CD4-positive, alpha-beta T cell (primary cell): Measurements from ENCODE around the gene IBTK. TPM values are rescaled to one million over a fixed set of nuclear protein-coding genes. Genes with fewer than 3 reads are reported as not detected.

Source experiments
- ATAC-seq: fragments of 200-7000 bp; cut with Tn5 transposase; one replicate; pipeline ENCODE4 v1.10.0; 2022; ENCODE audit warnings: mild to moderate bottlenecking; ENCODE audit not compliant: poor library complexity
- CTCF ChIA-PET: fragments of 350-600 bp; sonication (Branson Sonifier 250); formaldehyde crosslinking; loops from one replicate; lab custom pipeline; 2021; ENCODE audit warnings: antibody characterized with exemption, inconsistent platforms; lab: Charles Lee
- POLR2A ChIA-PET: fragments of 350-600 bp; sonication (Branson Sonifier 250); formaldehyde crosslinking; loops from one replicate; lab custom pipeline; 2021; ENCODE audit warnings: antibody characterized with exemption, inconsistent platforms; lab: Charles Lee
- DNase-seq, 14 experiments: peaks; one replicate each; pipeline ENCODE4 v3.0.0-alpha.2; 2013 to 2020; ENCODE audit warnings: mixed read lengths in 2 of 14
- H3K27ac ChIP-seq, 2 donors: one replicate each; pipeline versions ENCODE4 v1.5.1 to v1.7.0; 2013; ENCODE audit warnings: low read length in 2 of 2, low read depth in 1 of 2, mild to moderate bottlenecking in 1 of 2
- H3K27me3 ChIP-seq, 2 experiments: 1 replicate in 1 of 2; 2 replicates in 1 of 2; pipeline versions ENCODE4 v1.6.1 to v1.7.0; 2013; ENCODE audit warnings: low read length in 2 of 2, control low read depth in 1 of 2, mild to moderate bottlenecking in 1 of 2, moderate library complexity in 1 of 2; ENCODE audit not compliant: insufficient read depth in 2 of 2, control insufficient read depth in 1 of 2
- H3K36me3 ChIP-seq: one replicate; pipeline ENCODE4 v1.6.1; 2013; ENCODE audit warnings: low read length, control low read depth; ENCODE audit not compliant: insufficient read depth
- H3K4me1 ChIP-seq: one replicate; pipeline ENCODE4 v1.6.1; 2013; ENCODE audit warnings: low read length, control low read depth; ENCODE audit not compliant: insufficient read depth
- H3K4me3 ChIP-seq: one replicate; pipeline ENCODE4 v1.5.1; 2013; ENCODE audit warnings: mild to moderate bottlenecking, low read length, moderate library complexity
- H3K9me3 ChIP-seq, 2 experiments: 1 replicate in 1 of 2; 2 replicates in 1 of 2; pipeline versions ENCODE4 v1.6.1 to v1.7.0; 2013; ENCODE audit warnings: low read length in 2 of 2, mild to moderate bottlenecking in 2 of 2, control low read depth in 1 of 2, moderate library complexity in 1 of 2; ENCODE audit not compliant: control insufficient read depth in 1 of 2, insufficient read depth in 1 of 2
- H3K27ac Mint-ChIP-seq: one replicate; pipeline ENCODE4 v1.8.0; 2020; ENCODE audit warnings: mixed read lengths
- H3K27me3 Mint-ChIP-seq: one replicate; pipeline ENCODE4 v1.8.0; 2021; ENCODE audit warnings: mixed read lengths
- H3K36me3 Mint-ChIP-seq: one replicate; pipeline ENCODE4 v1.8.0; 2021; ENCODE audit warnings: low read depth, mixed read lengths
- H3K4me1 Mint-ChIP-seq: one replicate; pipeline ENCODE4 v1.8.0; 2021; ENCODE audit warnings: low read depth, mixed read lengths
- H3K4me3 Mint-ChIP-seq: one replicate; pipeline ENCODE4 v1.8.0; 2020; ENCODE audit warnings: mild to moderate bottlenecking, mixed read lengths
- H3K9me3 Mint-ChIP-seq: one replicate; pipeline ENCODE4 v1.8.0; 2020; ENCODE audit warnings: mixed read lengths
- intact Hi-C, 2 experiments: fragments of 100-400 bp; cut with DNase I in 1 of 2; cut with micrococcal nuclease in 1 of 2; formaldehyde crosslinking; loops; one replicate each; pipeline versions ENCODE4 v1.15.1 to v1.9.0; 2023 to 2025; cut with DNase I, micrococcal nuclease
- total RNA-seq, 174 experiments: library from RNA in 2 of 174; stranded (reverse) in 2 of 174; gene quantifications; one replicate each; pipeline ENCODE4 v1.2.3 and lab custom pipeline; 2021 to 2026
- TF ChIP-seq, protein P1 (sequence below): fragments of 200-600 bp; IDR thresholded peaks from one replicate; pipeline ENCODE4 v1.8.0; 2022; ENCODE audit warnings: antibody characterized with exemption, mild to moderate bottlenecking

IBTK gene
- total RNA-seq, 2 experiments from 2014 or later, result 11.0 to 11.2 TPM

DNA sequence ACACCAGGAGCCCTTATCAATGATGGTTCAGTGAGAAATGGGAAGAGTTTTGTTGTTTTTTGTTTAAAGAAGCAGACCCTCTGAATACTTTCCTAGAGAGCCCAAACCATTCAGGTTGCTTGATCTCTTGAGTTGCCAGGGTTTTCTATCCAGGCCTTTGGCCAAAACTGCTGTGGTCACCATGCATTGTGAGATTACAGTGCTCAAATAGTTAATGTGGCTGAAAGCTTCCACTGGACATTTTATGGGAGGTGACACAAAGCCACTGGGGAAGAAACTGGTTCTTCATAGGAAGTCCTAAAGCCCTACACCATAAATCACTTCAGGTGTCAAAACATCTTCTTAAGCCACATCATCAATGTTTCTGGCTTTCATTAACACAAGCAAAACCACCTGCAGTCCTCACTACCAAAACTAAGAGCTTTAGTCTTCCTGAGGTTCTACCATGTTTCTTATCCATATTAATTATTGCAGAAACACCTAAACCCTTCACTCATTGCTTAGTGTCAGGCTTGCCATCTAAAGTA lies 101.6 kb downstream of the IBTK start:
- no peak for DNase-seq
- Histone ChIP-seq H3K4me1 (no peaks in the 10 kb centered on the region), H3K27ac (no peak overlapping the region), H3K4me3 (no peak overlapping the region), H3K9me3 (peaks cover 0 to 2% of the 10 kb centered on the region in 2 experiments), H3K27me3 (no peaks in the 10 kb centered on the region), H3K36me3 (no peaks in the 10 kb centered on the region)
- no peaks in the 10 kb centered on the region for H3K36me3 Mint-ChIP-seq
- intact Hi-C loops, result no loop called here
- H3K27ac Mint-ChIP-seq, result no peak overlapping the region
- H3K27me3 Mint-ChIP-seq, result no peaks in the 10 kb centered on the region
- H3K4me3 Mint-ChIP-seq, result no peak overlapping the region
- no peaks in the 10 kb centered on the region for H3K9me3 Mint-ChIP-seq
- CTCF ChIA-PET, result no interaction called here
- no peak for ATAC-seq
- H3K4me1 Mint-ChIP-seq, result no peaks in the 10 kb centered on the region
- POLR2A ChIA-PET, result no interaction called here
- TF ChIP-seq, protein P1, sequence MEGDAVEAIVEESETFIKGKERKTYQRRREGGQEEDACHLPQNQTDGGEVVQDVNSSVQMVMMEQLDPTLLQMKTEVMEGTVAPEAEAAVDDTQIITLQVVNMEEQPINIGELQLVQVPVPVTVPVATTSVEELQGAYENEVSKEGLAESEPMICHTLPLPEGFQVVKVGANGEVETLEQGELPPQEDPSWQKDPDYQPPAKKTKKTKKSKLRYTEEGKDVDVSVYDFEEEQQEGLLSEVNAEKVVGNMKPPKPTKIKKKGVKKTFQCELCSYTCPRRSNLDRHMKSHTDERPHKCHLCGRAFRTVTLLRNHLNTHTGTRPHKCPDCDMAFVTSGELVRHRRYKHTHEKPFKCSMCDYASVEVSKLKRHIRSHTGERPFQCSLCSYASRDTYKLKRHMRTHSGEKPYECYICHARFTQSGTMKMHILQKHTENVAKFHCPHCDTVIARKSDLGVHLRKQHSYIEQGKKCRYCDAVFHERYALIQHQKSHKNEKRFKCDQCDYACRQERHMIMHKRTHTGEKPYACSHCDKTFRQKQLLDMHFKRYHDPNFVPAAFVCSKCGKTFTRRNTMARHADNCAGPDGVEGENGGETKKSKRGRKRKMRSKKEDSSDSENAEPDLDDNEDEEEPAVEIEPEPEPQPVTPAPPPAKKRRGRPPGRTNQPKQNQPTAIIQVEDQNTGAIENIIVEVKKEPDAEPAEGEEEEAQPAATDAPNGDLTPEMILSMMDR, result no peak

DNA sequence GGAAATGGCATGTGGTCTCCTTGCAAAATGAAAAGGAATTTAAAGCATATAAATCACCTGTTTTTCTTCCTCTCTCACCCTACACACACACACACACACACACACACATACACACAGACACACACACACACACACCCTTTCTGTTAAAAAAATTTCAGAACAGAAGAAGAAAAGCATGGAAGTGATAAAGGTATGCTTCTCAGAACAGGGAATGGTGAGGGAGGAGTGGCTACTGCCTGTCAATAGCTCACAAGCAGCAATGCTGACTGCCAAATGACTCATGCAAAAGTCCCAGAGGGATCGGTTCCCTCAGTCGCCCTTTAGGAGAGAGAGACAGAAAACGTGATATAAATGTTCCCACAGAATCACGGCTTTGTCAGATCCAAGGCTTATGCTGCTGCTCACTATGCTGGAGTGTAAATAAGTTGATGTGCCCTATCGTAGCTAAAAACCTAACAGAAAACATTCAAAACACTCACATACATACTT lies 102.6 kb downstream of the IBTK start:
- no peaks in the 10 kb centered on the region for H3K36me3 ChIP-seq
- H3K4me1 ChIP-seq, result no peaks in the 10 kb centered on the region
- no peak overlapping the region for H3K27ac ChIP-seq
- ATAC-seq (no peak), DNase-seq (no peak)
- Mint-ChIP-seq H3K27ac (no peak overlapping the region), H3K4me1 (no peaks in the 10 kb centered on the region), H3K9me3 (no peaks in the 10 kb centered on the region), H3K4me3 (no peak overlapping the region), H3K36me3 (no peaks in the 10 kb centered on the region), H3K27me3 (no peaks in the 10 kb centered on the region)
- ChIA-PET POLR2A (no interaction called here), CTCF (no interaction called here)
- TF ChIP-seq, protein P1, result no peak
- intact Hi-C loops, result no loop called here
- H3K4me3 ChIP-seq, result no peak overlapping the region
- no peaks in the 10 kb centered on the region for H3K9me3 ChIP-seq
- no peaks in the 10 kb centered on the region for H3K27me3 ChIP-seq

DNA sequence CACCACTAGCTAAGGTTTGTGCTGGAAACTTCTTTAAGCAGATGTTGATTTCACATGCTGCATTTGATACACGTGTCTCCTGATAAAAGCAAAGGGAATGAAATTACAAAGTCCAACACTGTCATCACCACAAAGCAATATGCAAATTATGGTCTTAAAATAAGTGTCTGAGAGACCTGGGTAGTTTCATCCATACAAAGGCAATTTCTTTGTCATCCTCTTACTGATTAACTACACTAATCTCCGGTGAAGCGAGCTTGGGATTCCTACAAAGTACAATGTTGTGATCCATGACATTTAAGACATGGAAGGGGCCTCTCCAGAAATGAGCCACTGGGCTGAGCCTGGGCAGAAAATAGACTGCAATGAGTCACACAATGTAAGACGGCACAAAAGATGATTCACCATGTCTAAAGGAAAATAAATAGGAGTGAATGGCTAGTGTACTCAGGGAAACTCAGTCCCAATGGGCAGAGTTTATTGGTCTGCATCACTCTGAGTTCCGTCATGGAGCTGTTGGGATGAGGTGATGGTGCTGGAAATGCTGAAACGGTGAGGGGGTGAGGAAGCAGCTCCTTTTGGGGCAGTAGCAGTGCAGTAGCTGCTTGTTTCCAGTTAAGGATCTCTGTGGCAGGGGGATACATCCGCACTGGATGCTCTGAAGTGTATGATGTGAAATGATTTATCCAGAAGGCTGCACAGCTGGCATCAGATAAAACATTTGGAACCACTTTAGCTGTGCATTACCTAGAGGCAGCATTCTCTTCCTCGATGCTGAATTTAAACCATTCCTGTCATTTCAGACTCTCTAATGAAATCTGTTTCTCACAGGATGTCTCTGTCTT lies 103.3 kb downstream of the IBTK start:
- ChIA-PET POLR2A (no interaction called here), CTCF (no interaction called here)
- no peaks in the 10 kb centered on the region for H3K27me3 ChIP-seq
- intact Hi-C loops, result no loop called here
- no peak overlapping the region for H3K4me3 Mint-ChIP-seq
- H3K36me3 ChIP-seq, result no peaks in the 10 kb centered on the region
- no peaks in the 10 kb centered on the region for H3K9me3 Mint-ChIP-seq
- DNase-seq, result no peak
- no peak overlapping the region for H3K27ac ChIP-seq
- no peak overlapping the region for H3K27ac Mint-ChIP-seq
- no peak overlapping the region for H3K4me3 ChIP-seq
- H3K9me3 ChIP-seq, result no peaks in the 10 kb centered on the region
- ATAC-seq, result no peak
- H3K36me3 Mint-ChIP-seq, result no peaks in the 10 kb centered on the region
- no peaks in the 10 kb centered on the region for H3K27me3 Mint-ChIP-seq
- no peaks in the 10 kb centered on the region for H3K4me1 ChIP-seq
- TF ChIP-seq, protein P1, result no peak
- no peaks in the 10 kb centered on the region for H3K4me1 Mint-ChIP-seq
